NK-92 treated with Interleukin-12 subunit alpha and Interleukin-12 subunit beta, amount 100 ng/mL, for 24 hours (cell line): ENCODE results near the gene RASGEF1C.

Source experiments
- DNase-seq: peaks from one replicate; lab custom pipeline; 2025; lab: John Stamatoyannopoulos, UW

The RASGEF1C gene

DNA sequence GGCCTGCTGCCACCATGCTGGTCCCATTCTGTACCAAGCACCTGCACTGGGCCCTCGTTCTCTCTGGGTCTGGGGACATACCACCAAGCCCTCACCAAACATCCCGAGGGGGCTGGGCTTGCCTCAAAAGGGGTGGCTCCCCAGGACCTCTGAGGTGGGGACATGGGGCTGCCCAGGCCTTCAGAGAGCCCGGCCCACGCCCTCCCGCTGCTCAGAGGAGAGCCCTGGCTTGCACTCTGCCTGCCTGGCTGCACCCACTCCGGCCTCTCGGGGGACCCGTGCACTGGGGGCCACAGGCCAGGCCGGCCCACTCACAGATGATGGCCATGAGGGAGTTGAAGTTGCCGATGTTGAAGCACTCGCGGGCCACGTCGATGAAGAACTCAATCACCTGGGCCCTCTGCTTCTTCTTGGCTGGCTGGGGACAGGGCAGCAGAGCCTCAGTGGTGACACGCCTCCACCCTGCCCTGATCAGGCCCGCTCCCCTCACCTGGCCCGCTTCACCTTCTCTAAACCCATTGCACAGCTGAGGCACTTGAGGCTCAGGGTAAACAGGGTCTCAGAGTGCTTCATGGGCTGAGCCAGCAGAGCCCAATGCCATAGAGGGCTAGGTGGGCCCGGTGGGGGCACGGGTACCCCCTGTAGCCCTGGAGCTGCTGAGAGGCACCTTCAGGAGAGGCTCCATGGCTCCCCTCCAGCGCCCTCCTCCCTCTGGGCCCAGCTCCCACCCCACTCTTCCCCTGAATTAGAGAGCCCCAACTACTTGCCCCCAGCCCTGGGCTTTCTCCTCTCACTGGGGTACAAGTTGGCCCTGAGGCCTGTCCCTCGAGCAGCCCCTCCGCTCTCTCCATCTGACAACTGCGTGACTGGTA is 89.7 kb downstream of the RASGEF1C start:
- DNase-seq: no peak

DNA sequence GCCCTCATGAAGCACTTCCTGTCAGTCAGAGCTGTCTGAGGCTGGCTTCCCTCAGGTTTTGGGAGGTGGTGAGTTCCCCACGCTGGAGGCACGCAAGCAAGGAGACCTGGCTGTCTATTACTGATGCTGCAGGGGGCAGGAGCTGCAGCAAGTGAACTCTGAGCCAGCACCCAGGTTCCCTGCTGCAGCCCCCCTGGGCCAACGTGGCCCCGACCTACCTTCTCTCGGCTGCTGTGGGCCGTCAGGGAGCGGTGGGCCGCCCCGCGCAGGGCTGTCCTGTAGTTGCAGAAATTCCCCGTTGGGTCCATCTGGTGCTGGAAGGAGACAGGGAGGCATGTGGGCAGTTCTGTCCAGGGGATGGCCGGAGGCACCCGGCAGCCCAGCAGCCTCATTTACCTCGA is 90.6 kb downstream of the RASGEF1C start:
- no peak for DNase-seq

DNA sequence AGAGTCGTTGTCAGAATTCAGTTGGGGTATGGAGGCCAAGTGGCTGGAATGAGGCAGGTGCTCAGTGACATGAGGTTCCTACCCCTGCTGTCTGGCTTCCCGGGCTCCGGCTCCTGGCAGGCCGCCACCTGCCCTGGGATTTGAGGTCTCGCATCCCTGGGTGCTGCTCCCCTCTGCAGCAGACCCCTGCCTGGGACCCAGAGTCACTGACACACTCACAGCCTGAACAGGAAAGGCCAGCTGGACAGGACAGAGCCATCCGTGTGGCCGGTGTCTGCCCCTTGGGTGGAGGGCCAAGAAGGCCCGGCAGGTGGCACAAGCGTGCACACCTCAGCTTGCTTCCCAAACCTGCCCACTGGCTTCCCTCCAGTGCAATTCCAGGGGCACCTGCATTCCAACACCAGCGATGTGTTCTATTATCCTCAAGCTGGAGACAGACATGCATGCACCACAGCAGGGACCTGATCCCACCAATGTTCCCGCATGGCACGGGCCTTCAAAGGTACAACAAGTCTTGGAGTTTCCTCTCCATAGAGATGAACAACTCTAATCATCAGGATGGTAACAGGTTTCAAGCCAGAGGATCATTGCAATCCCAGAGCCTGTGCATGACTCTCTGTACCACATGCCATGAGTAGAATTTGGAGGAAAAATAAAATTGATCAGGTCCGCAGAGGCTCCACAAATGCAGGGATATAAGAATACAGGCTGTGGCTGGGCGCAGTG is 91.8 kb downstream of the RASGEF1C start:
- no peak for DNase-seq

GRCh38 chr5:180116077-180116999 is 92.7 kb downstream of the RASGEF1C start:
- DNase-seq: no peak

DNA sequence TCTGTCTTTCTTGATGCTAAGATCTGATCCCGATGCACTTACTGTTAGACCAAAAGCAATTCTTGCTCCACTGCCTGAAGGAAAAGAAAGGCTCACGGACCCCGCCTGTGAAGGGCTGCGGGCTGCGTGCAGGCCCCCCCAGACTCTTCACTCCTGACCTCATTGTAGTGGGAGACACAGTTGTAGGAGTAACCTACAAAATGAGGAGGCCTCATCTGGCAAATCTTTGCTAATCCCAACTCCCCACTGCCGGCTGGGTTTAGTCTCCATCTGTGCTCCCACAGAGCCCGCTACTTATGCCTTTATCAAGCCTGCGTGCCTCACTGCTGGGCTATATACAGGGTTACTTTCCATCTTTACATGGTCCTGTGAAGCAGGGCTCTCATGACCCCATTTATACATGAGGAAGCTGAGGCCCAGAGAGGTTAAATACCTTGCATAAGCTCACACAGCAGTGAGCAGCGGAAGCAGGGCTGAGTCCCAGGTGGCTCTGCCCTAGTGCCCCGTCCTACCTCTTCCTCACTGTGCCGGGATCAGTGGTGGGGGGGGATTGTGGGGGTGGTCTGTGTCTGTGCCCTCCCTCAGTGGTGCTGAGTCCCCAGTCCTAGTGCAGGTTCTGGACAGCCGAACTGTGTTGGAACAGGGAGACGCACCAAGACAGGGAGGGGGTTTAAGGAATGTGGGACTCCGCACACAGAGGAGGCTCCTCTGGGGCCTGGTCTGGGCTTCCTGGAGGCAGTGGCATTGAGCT is 93.5 kb downstream of the RASGEF1C start:
- DNase-seq: no peak

- DNase-seq: no peak
Measured at GRCh38 chr5:180114304-180115003, 94.6 kb downstream of the RASGEF1C start.

GRCh38 chr5:180113660-180114303 is 95.2 kb downstream of the RASGEF1C start:
- DNase-seq: no peak

GRCh38 chr5:180112181-180112861 is 96.7 kb downstream of the RASGEF1C start:
- DNase-seq: no peak

DNA sequence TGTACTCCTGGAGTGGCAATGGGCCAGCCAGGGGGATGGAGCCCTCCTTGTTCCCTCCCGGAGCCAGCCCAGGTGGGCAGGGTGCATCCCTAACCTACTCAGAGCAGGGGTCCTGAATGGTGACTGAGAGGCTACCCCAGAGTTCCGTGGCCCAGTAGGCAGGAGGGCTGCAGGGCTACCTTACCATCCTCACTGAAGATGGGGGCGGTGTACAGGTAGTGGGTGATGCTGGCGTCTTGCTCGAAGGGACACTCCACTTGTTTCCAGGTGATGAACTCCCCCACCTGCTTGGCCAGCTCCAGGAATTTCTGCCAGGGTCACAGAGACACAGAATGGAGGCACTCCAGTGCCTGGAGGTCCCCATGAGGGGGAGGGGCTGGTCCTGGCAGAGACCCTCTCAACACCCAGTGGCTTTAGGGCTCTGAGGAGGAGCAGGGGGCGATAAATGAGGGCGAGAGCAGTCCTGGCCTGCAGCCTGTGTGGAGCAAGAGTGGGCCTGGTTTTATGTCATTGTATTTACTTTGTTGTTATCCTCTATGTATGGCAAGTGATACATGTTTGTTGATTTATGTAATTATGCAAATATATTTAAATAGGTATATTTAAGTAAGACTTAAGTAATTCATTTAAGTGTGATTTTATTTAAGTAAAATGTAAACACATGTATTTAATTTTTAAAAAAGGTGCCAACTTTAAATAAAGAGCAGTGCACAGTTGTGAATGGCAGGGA is 97.6 kb downstream of the RASGEF1C start:
- DNase-seq: no peak

- no peak for DNase-seq
Measured at GRCh38 chr5:180109920-180110319, 99.1 kb downstream of the RASGEF1C start.

GRCh38 chr5:180107005-180107404 is 102.0 kb downstream of the RASGEF1C start:
- DNase-seq: no peak

GRCh38 chr5:180105827-180106312 is 103.1 kb downstream of the RASGEF1C start:
- no peak for DNase-seq

DNA sequence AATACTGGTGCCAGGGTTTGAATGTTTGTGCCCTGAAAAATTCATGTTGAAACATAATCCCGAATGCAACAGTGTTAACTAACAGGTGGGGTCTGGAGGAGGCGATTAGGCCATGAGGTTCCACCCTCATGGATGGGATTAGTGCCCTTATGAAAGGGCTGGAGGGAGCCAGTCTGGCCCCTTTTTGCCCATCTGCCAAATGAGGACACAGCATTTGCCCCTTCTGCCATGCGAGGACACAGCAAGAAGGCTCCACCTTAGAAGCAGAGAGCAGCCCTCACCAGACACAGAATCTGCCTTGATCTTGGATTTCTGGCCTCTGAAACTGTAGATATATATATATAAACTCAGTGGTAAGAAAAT is 104.9 kb downstream of the RASGEF1C start:
- DNase-seq: no peak

- no peak for DNase-seq
Measured at GRCh38 chr5:180103487-180104167, 105.4 kb downstream of the RASGEF1C start.

GRCh38 chr5:180102636-180103035 is 106.4 kb downstream of the RASGEF1C start:
- no peak for DNase-seq

DNA sequence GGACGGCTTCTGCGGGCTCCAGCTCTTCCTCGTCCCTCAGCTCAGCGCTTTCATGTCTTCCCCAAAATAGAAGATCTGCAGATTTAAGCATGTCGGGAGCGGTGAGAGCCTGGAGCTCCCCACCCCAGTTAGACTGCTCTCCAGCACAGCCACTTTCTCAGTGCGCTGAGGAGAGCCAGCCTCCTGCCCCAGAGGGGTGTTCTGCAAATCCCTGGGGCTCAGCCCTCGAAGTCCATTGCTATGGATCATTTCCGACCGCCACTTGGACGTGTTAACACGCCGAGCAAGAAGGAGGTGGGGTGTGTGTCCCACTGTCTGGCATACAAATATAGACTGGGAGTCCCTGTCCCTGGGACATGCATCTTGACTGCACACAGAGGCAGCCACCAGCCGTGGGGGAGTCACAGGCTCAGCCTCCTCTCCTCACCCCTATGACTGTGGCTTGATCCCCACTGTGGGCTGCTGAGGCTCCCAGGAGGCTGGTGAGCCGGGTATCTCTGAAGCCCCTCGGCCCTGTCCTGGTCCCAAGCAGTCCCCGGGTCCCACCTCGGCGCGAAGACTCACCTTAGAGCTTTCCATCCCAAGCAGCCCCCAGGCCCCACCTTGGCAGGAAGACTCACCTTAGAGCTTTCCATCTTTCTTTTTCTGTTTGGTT is 107.4 kb downstream of the RASGEF1C start:
- DNase-seq: no peak

GRCh38 chr5:180100621-180101450 is 108.2 kb downstream of the RASGEF1C start:
- DNase-seq: no peak
